Measurements from ENCODE around the gene HEATR9. TPM values are rescaled to one million over a fixed set of nuclear protein-coding genes. Genes with fewer than 3 reads are reported as not detected.

The HEATR9 gene
- total and polyA plus RNA-seq, 2 donors (not counting 1 experiment from before 2014, with no cell fraction given), result 0.06 TPM; not detected in 1

- ChIA-PET POLR2A (no interaction called here), CTCF (no interaction called here)
- no peaks in the 10 kb centered on the region for H3K36me3 ChIP-seq (replicated peaks in 1 of 2; ENCODE audit: control extremely low read depth in 1 of 2, control insufficient read depth in 1 of 2, extremely low read depth in 1 of 2, insufficient read depth in 2 of 2, low read length in 1 of 2)
- no peak overlapping the region for H3K4me2 ChIP-seq (replicated peaks; ENCODE audit: low read depth, low read length, poor library complexity, severe bottlenecking)
- H3K79me2 ChIP-seq (ENCODE audit: control insufficient read depth, insufficient read depth, low read length), result no peaks in the 10 kb centered on the region
- H4K20me1 ChIP-seq (ENCODE audit: control insufficient read depth, insufficient read depth, low read length, poor library complexity, severe bottlenecking), result no peaks in the 10 kb centered on the region
- H3K27ac ChIP-seq (ENCODE audit: low read length in 2 of 2), result no peak overlapping the region
- DNase-seq (no peak), ATAC-seq (ENCODE audit: low read depth) (no peak)
- TF ChIP-seq EZH2 (IDR thresholded peaks at IDR 0.05; ENCODE audit: borderline replicate concordance, insufficient read depth, low read depth, low read length, poor library complexity, severe bottlenecking), result no peak
- no peak overlapping the region for H3K4me3 ChIP-seq (ENCODE audit: control extremely low read depth in 1 of 5, extremely low read depth in 1 of 5, insufficient read depth in 1 of 5, low read depth in 2 of 5, low read length in 4 of 5)
- intact Hi-C loops (cut with micrococcal nuclease), result no loop called here
- H2AFZ ChIP-seq (ENCODE audit: insufficient read depth, low read depth, low read length, poor library complexity, severe bottlenecking), result no peak overlapping the region
- no peaks in the 10 kb centered on the region for H3K9me3 Mint-ChIP-seq (ENCODE audit: insufficient read depth)
- WGBS (ENCODE audit: insufficient coverage), result no CpG with 5 or more reads among the region's 1 CpG
- H3K4me1 Mint-ChIP-seq, result peaks cover 5% of the 10 kb centered on the region
- H3K27me3 Mint-ChIP-seq, result no peaks in the 10 kb centered on the region
- H3K9ac ChIP-seq (ENCODE audit: low read length), result no peak overlapping the region
- no peak overlapping the region for H3K4me3 Mint-ChIP-seq
- H3K4me1 ChIP-seq (ENCODE audit: control insufficient read depth in 2 of 2, insufficient read depth in 2 of 2, low read length in 2 of 2), result peaks cover 0 to 3% of the 10 kb centered on the region in 2 donors
- H3K27ac Mint-ChIP-seq, result no peak overlapping the region
- H3K9me3 ChIP-seq (ENCODE audit: control extremely low read depth in 1 of 3, control insufficient read depth in 2 of 3, insufficient read depth in 1 of 3, low read length in 2 of 3), result no peaks in the 10 kb centered on the region
- H3K27me3 ChIP-seq (replicated peaks in 1 of 4; ENCODE audit: control extremely low read depth in 1 of 4, control insufficient read depth in 3 of 4, insufficient read depth in 4 of 4, low read length in 3 of 4), result peaks cover 0 to 2% (median 0%) of the 10 kb centered on the region in 4 experiments
Measured at GRCh38 chr17:35866341-35866950, 2.2 kb downstream of the HEATR9 start.

GRCh38 chr17:35865412-35866340, 3.0 kb downstream of the HEATR9 start:
- ChIA-PET POLR2A (interaction anchor here (0.6 kb wide), 2 partner anchors 49 to 1603 kb away, joined by 4 to 10 read pairs; no protein-coding TSS in a partner anchor), CTCF (no interaction called here)
- ATAC-seq (ENCODE audit: low read depth) (no peak), DNase-seq (no peak)
- no peak overlapping the region for H3K4me2 ChIP-seq (replicated peaks; ENCODE audit: low read depth, low read length, poor library complexity, severe bottlenecking)
- no peaks in the 10 kb centered on the region for H4K20me1 ChIP-seq (ENCODE audit: control insufficient read depth, insufficient read depth, low read length, poor library complexity, severe bottlenecking)
- no peak overlapping the region for H3K4me3 ChIP-seq (ENCODE audit: control extremely low read depth in 1 of 5, extremely low read depth in 1 of 5, insufficient read depth in 1 of 5, low read depth in 2 of 5, low read length in 4 of 5)
- H3K36me3 ChIP-seq (replicated peaks in 1 of 2; ENCODE audit: control extremely low read depth in 1 of 2, control insufficient read depth in 1 of 2, extremely low read depth in 1 of 2, insufficient read depth in 2 of 2, low read length in 1 of 2), result no peaks in the 10 kb centered on the region
- TF ChIP-seq EZH2 (IDR thresholded peaks at IDR 0.05; ENCODE audit: borderline replicate concordance, insufficient read depth, low read depth, low read length, poor library complexity, severe bottlenecking) (no peak), CTCF (IDR thresholded peaks at IDR 0.05) (no peak)
- Mint-ChIP-seq H3K9me3 (ENCODE audit: insufficient read depth) (no peaks in the 10 kb centered on the region), H3K4me3 (no peak overlapping the region), H3K27me3 (no peaks in the 10 kb centered on the region), H3K27ac (no peak overlapping the region), H3K4me1 (no peaks in the 10 kb centered on the region)
- no peaks in the 10 kb centered on the region for H3K4me1 ChIP-seq (ENCODE audit: control insufficient read depth in 2 of 2, insufficient read depth in 2 of 2, low read length in 2 of 2)
- H3K9me3 ChIP-seq (ENCODE audit: control extremely low read depth in 1 of 3, control insufficient read depth in 2 of 3, insufficient read depth in 1 of 3, low read length in 2 of 3), result no peaks in the 10 kb centered on the region
- H3K27ac ChIP-seq (ENCODE audit: low read length in 2 of 2), result no peak overlapping the region
- intact Hi-C loops (cut with micrococcal nuclease), result no loop called here
- no peak overlapping the region for H3K9ac ChIP-seq (ENCODE audit: low read length)
- 60% methylated on average over 1 of the region's 3 CpGs for WGBS (ENCODE audit: insufficient coverage)
- H3K79me2 ChIP-seq (ENCODE audit: control insufficient read depth, insufficient read depth, low read length), result no peaks in the 10 kb centered on the region
- H2AFZ ChIP-seq (ENCODE audit: insufficient read depth, low read depth, low read length, poor library complexity, severe bottlenecking), result no peak overlapping the region
- no peaks in the 10 kb centered on the region for H3K27me3 ChIP-seq (replicated peaks in 1 of 4; ENCODE audit: control extremely low read depth in 1 of 4, control insufficient read depth in 3 of 4, insufficient read depth in 4 of 4, low read length in 3 of 4)
